ENCODE measurements around the gene TNIP3.
A peak's percentile ranks its signal among the peaks of the same experiment; 100 is the strongest.

GRCh38 chr4:121192480-121192879 is 28.4 kb upstream of the TNIP3 start:
- TF ChIP-seq POLR2A (IDR thresholded peaks at IDR 0.05) (no peak), CTCF (IDR thresholded peaks at IDR 0.05) (peak; percentile 52 to 85 (median 70))
